K562 (cell line): ENCODE data around the gene ATRN. TPM values are rescaled to one million over a fixed set of nuclear protein-coding genes. Genes with fewer than 3 reads are reported as not detected.

Experiments
- ARID2 ChIP-seq: fragments of 450-650 bp; IDR thresholded peaks from 2 replicates; pipeline ENCODE4 v1.6.1; 2017; ENCODE audit warnings: antibody characterized with exemption, mild to moderate bottlenecking
- CHAMP1 ChIP-seq: fragments of 450-650 bp; IDR thresholded peaks from 2 replicates; pipeline ENCODE4 v1.6.1; 2016; ENCODE audit warnings: mild to moderate bottlenecking
- ELF2 ChIP-seq: fragments of 250-450 bp; sonication (Bioruptor Pico); IDR thresholded peaks from 2 replicates; pipeline ENCODE4 v1.5.0; 2021; ENCODE audit warnings: mild to moderate bottlenecking
- HINFP ChIP-seq: fragments of 450-650 bp; conservative IDR thresholded peaks from 2 replicates; pipeline ENCODE4 v1.6.1; 2016; ENCODE audit warnings: missing genetic modification characterization, low read depth, mild to moderate bottlenecking, control low read depth, missing compliant biosample characterization
- PHF8 ChIP-seq: fragments of 200-600 bp; sonication (generic); IDR thresholded peaks from 2 replicates; pipeline ENCODE4 v1.6.1; 2012; ENCODE audit warnings: mixed run types, mild to moderate bottlenecking, inconsistent platforms, low read length, moderate library complexity, borderline replicate concordance
- RBM25 ChIP-seq: fragments of 200-400 bp; formaldehyde crosslinking; IDR thresholded peaks from 2 replicates; pipeline ENCODE4 v1.6.1; 2018; ENCODE audit warnings: low read length, low read depth, moderate library complexity; ENCODE audit not compliant: severe bottlenecking
- SMARCE1 ChIP-seq: fragments of 450-650 bp; IDR thresholded peaks from 2 replicates; pipeline ENCODE4 v1.7.1; 2016; ENCODE audit warnings: mild to moderate bottlenecking
- ZFP91 ChIP-seq: sonication (generic); formaldehyde crosslinking; IDR thresholded peaks from 2 replicates; pipeline ENCODE4 v1.8.0; 2022; ENCODE audit warnings: mild to moderate bottlenecking, missing genetic modification reagents
- ZNF398 ChIP-seq: fragments of 250-450 bp; sonication (Bioruptor Pico); IDR thresholded peaks from 2 replicates; pipeline ENCODE4 v1.8.0; 2021; ENCODE audit warnings: moderate library complexity, mild to moderate bottlenecking, inconsistent platforms
- ZNF583 ChIP-seq: fragments of 250-450 bp; sonication (Bioruptor Pico); IDR thresholded peaks from 2 replicates; pipeline ENCODE4 v1.4.0; 2020
- ZNF609 ChIP-seq: sonication (generic); formaldehyde crosslinking; IDR thresholded peaks from 2 replicates; pipeline ENCODE4 v1.8.1; 2023; ENCODE audit warnings: missing genetic modification reagents, mild to moderate bottlenecking, borderline replicate concordance
- polyA plus RNA-seq, 8 experiments: library from polyadenylated mRNA; depleted of rRNA in 4 of 8; stranded (reverse) in 5 of 8; unstranded in 3 of 8; fragments of >200 nt; fragmentation: Nextera tagmentation in 2 of 8; fragmentation: Illumina TruSeq in 1 of 8; extraction: Ambion mirVana in 2 of 8; extraction: Trizol in 1 of 8; gene quantifications; 2 replicates each; pipeline versions ENCODE4 v1.2.1 to v1.2.3, GENCODE V29; 2011 to 2014; ENCODE audit warnings: inconsistent platforms in 1 of 8, missing spikeins in 1 of 8
- total RNA-seq, 7 experiments: library from RNA; depleted of rRNA in 6 of 7; stranded (reverse); fragments of >200 nt in 6 of 7; fragmentation: Illumina TruSeq in 2 of 7; extraction: Trizol in 2 of 7; gene quantifications; 2 replicates each; pipeline versions ENCODE4 v1.2.1 to v1.2.3, GENCODE V29; 2011 to 2021; ENCODE audit warnings: low replicate concordance in 1 of 7

Gene ATRN
- total and polyA plus RNA-seq, 9 of the 15 experiments (the other 6 are each of a cell fraction or from before 2014, with no cell fraction given), result 0.69 to 16.5 (median 7.6) TPM

GRCh38 chr20:3470627-3471396 lies at the start of gene ATRN (continued):
- TF ChIP-seq SMARCE1 (no peak), ZNF583 (CRISPR knock-in tag) (0 out of 2 replicates have a peak, but pooled peaks have one; percentile 30), HINFP (peak; percentile 88), RBM25 (peak; percentile 32), ARID2 (no peak), ZNF609 (CRISPR knock-in tag) (peak; percentile 69; the same call in 1 of the 2 replicates), ELF2 (CRISPR knock-in tag) (no peak), PHF8 (peak; percentile 97), CHAMP1 (no peak), ZFP91 (CRISPR knock-in tag) (0 out of 2 replicates have a peak, but pooled peaks have one; percentile 29), ZNF398 (no peak)
